K562 (cell line): ENCODE measurements around the gene CYB5B. TPM values are rescaled to one million over a fixed set of nuclear protein-coding genes. Genes with fewer than 3 reads are reported as not detected.

Experiments used
- BDP1 ChIP-seq: IDR thresholded peaks from 3 replicates; pipeline ENCODE4 v1.6.1; 2011; ENCODE audit not compliant: insufficient read length, insufficient read depth
- CBX1 ChIP-seq: sonication (generic); IDR thresholded peaks from 2 replicates; pipeline ENCODE4 v1.6.1; 2016; ENCODE audit warnings: antibody characterized with exemption, low read depth, mild to moderate bottlenecking
- CREB1 ChIP-seq, 2 experiments: sonication (generic) in 1 of 2; formaldehyde crosslinking in 1 of 2; IDR thresholded peaks; 2 replicates each; pipeline versions ENCODE4 v1.6.1 to v1.8.0; 2012 to 2022; ENCODE audit warnings: inconsistent platforms in 1 of 2, mild to moderate bottlenecking in 1 of 2, missing genetic modification reagents in 1 of 2, moderate library complexity in 1 of 2
- DNMT1 ChIP-seq: fragments of 450-650 bp; IDR thresholded peaks from 2 replicates; pipeline ENCODE4 v1.6.1; 2016; ENCODE audit warnings: antibody characterized with exemption, mild to moderate bottlenecking
- ELF1 ChIP-seq: fragments of 200-800 bp; sonication (Bioruptor generic); IDR thresholded peaks from 2 replicates; pipeline ENCODE4 v1.6.1; 2016; ENCODE audit warnings: missing genetic modification characterization, missing compliant biosample characterization
- ETS2 ChIP-seq: IDR thresholded peaks from 2 replicates; pipeline ENCODE4 v1.6.1; 2016; ENCODE audit warnings: borderline replicate concordance, missing genetic modification characterization, mild to moderate bottlenecking, moderate library complexity, missing compliant biosample characterization; ENCODE audit not compliant: poor library complexity, severe bottlenecking
- LARP7 ChIP-seq: fragments of 450-650 bp; IDR thresholded peaks from 2 replicates; pipeline ENCODE4 v1.6.1; 2016
- NEUROD1 ChIP-seq: fragments of 150-350 bp; IDR thresholded peaks from 2 replicates; pipeline ENCODE4 v1.6.1; 2014; ENCODE audit warnings: borderline replicate concordance, low read length, low read depth; ENCODE audit not compliant: partially characterized antibody
- NR1H2 ChIP-seq: sonication (generic); formaldehyde crosslinking; IDR thresholded peaks from 2 replicates; pipeline ENCODE4 v1.4.0; 2020; ENCODE audit warnings: mild to moderate bottlenecking, missing genetic modification reagents
- POLR2AphosphoS2 ChIP-seq: IDR thresholded peaks from 2 replicates; pipeline ENCODE4 v1.6.1; 2012; ENCODE audit warnings: low read length, improper control_type of control experiment
- RFX1 ChIP-seq: fragments of 450-650 bp; IDR thresholded peaks from 2 replicates; pipeline ENCODE4 v1.6.1; 2016; ENCODE audit warnings: mild to moderate bottlenecking, moderate library complexity
- SMARCA5 ChIP-seq: fragments of 450-650 bp; IDR thresholded peaks from 2 replicates; pipeline ENCODE4 v1.6.1; 2016
- TCFL5 ChIP-seq: fragments of 250-450 bp; sonication (Bioruptor Pico); conservative IDR thresholded peaks from 2 replicates; pipeline ENCODE4 v1.6.1; 2021; ENCODE audit warnings: mild to moderate bottlenecking, moderate library complexity, matching md5 sums
- YY1 ChIP-seq, 3 experiments: IDR thresholded peaks; 2 replicates each; pipeline ENCODE4 v1.6.1; 2011; ENCODE audit warnings: low read length in 2 of 3, mild to moderate bottlenecking in 2 of 3, moderate library complexity in 2 of 3, borderline replicate concordance in 1 of 3, control low read depth in 1 of 3, low read depth in 1 of 3; ENCODE audit not compliant: insufficient read depth in 3 of 3, insufficient replicate concordance in 2 of 3, control insufficient read depth in 1 of 3, insufficient read length in 1 of 3; ENCODE audit errors: extremely low read depth in 1 of 3
- ZFPM2 ChIP-seq: fragments of 250-450 bp; sonication (Bioruptor Pico); IDR thresholded peaks from 2 replicates; pipeline ENCODE4 v1.5.1; 2022; ENCODE audit warnings: mild to moderate bottlenecking
- ZNF184 ChIP-seq: sonication (generic); formaldehyde crosslinking; IDR thresholded peaks from 2 replicates; pipeline ENCODE4 v1.5.0; 2020; ENCODE audit warnings: missing genetic modification reagents
- ZNF3 ChIP-seq: fragments of 250-450 bp; sonication (Bioruptor Pico); IDR thresholded peaks from 2 replicates; pipeline ENCODE4 v1.5.0; 2021; ENCODE audit warnings: mild to moderate bottlenecking, moderate library complexity
- ZNF57 ChIP-seq: fragments of 450-650 bp; formaldehyde crosslinking; IDR thresholded peaks from 2 replicates; pipeline ENCODE4 v1.4.0; 2020; ENCODE audit warnings: mild to moderate bottlenecking, moderate library complexity
- ZNF780A ChIP-seq: fragments of 250-450 bp; sonication (Bioruptor Pico); IDR thresholded peaks from 2 replicates; pipeline ENCODE4 v1.5.0; 2021; ENCODE audit warnings: mild to moderate bottlenecking
- polyA plus RNA-seq, 8 experiments: library from polyadenylated mRNA; depleted of rRNA in 4 of 8; stranded (reverse) in 5 of 8; unstranded in 3 of 8; fragments of >200 nt; fragmentation: Nextera tagmentation in 2 of 8; fragmentation: Illumina TruSeq in 1 of 8; extraction: Ambion mirVana in 2 of 8; extraction: Trizol in 1 of 8; gene quantifications; 2 replicates each; pipeline versions ENCODE4 v1.2.1 to v1.2.3, GENCODE V29; 2011 to 2014; ENCODE audit warnings: inconsistent platforms in 1 of 8, missing spikeins in 1 of 8
- total RNA-seq, 7 experiments: library from RNA; depleted of rRNA in 6 of 7; stranded (reverse); fragments of >200 nt in 6 of 7; fragmentation: Illumina TruSeq in 2 of 7; extraction: Trizol in 2 of 7; gene quantifications; 2 replicates each; pipeline versions ENCODE4 v1.2.1 to v1.2.3, GENCODE V29; 2011 to 2021; ENCODE audit warnings: low replicate concordance in 1 of 7
- TF ChIP-seq, protein P1 (sequence below): sonication (generic); formaldehyde crosslinking; IDR thresholded peaks from 2 replicates; pipeline ENCODE4 v1.8.0; 2022; ENCODE audit warnings: mild to moderate bottlenecking, missing genetic modification reagents
- TF ChIP-seq, protein P2 (sequence below): fragments of 250-450 bp; sonication (Bioruptor Pico); IDR thresholded peaks from 2 replicates; pipeline ENCODE4 v1.6.1; 2021; ENCODE audit warnings: mild to moderate bottlenecking
- TF ChIP-seq, protein P3 (sequence below), 2 experiments: fragments of 200-800 bp in 1 of 2; sonication (Bioruptor generic) in 1 of 2; sonication (generic) in 1 of 2; formaldehyde crosslinking in 1 of 2; IDR thresholded peaks in 1 of 2; conservative IDR thresholded peaks in 1 of 2; 2 replicates each; pipeline versions ENCODE4 v1.5.0 to v1.6.1; 2016 to 2020; ENCODE audit warnings: missing compliant biosample characterization in 1 of 2, missing genetic modification characterization in 1 of 2, missing genetic modification reagents in 1 of 2
- TF ChIP-seq, protein P4 (sequence below): sonication (generic); formaldehyde crosslinking; IDR thresholded peaks from 2 replicates; pipeline ENCODE4 v1.4.0; 2020; ENCODE audit warnings: mild to moderate bottlenecking, missing genetic modification reagents

Gene CYB5B
- total and polyA plus RNA-seq, 9 of the 15 experiments (the other 6 are each of a cell fraction or from before 2014, with no cell fraction given) = 29.9 to 274 (median 136) TPM

DNA sequence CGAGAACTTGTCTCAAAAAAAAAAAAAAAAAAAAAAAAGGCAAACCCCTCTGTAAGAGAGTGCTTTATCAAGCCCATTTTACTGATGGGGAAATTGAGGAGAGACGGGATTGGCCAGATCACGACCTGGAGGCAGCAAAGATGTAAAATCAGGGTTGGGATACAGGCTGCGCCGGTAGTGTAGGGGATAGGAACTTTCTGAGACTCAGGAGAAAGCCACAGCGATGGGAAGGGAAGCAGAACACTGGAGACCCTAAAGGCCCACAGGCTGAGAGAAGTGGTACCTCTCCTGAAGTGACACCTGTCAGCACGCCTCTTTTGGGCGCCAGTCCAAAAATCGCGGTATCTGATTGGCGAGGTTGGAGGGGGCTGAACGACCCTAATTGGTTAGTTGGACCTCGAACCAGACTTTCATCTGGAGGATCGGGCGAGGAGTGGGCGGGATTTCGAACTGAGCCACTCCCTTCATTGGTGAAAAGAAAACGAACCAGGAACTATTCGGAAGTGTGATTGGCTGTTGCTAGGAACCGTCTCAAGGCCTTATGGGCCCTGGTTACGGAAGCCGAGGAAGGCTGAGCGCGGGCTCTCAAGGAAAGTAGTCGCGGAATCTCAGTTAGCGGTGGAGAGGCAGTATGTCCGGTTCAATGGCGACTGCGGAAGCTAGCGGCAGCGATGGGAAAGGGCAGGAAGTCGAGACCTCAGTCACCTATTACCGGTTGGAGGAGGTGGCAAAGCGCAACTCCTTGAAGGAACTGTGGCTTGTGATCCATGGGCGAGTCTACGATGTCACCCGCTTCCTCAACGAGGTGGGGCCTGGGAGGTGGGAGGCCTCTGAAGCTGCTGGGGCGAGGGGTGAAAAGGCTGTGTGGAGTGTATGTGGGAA lies at the start of gene CYB5B (continued):
- no peak for TF ChIP-seq POLR2AphosphoS2
- no peak for TF ChIP-seq ZNF57 (CRISPR knock-in tag)
- TF ChIP-seq CBX1 = peak; percentile 74; the same call in 1 of the 2 replicates
- peak; percentile 92 for TF ChIP-seq RFX1
- TF ChIP-seq CREB1 (IDR thresholded peaks at IDR 0.05) = no peak
- peak; percentile 62; the same call in 1 of the 2 replicates for TF ChIP-seq CREB1 (CRISPR knock-in tag; IDR thresholded peaks at IDR 0.05)
- no peak for TF ChIP-seq DNMT1
- TF ChIP-seq SMARCA5 = 0 out of 2 replicates have a peak, but pooled peaks have one; percentile 22
- TF ChIP-seq, protein P1, sequence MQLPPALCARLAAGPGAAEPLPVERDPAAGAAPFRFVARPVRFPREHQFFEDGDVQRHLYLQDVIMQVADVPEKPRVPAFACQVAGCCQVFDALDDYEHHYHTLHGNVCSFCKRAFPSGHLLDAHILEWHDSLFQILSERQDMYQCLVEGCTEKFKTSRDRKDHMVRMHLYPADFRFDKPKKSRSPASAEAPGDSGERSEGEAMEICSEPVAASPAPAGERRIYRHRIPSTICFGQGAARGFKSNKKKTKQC = peak; percentile 39; the same call in 1 of the 2 replicates
- no peak for TF ChIP-seq BDP1
- TF ChIP-seq NEUROD1 = peak; percentile 95
- TF ChIP-seq ZNF3 (CRISPR knock-in tag) = no peak
- no peak for TF ChIP-seq ZNF184 (CRISPR knock-in tag)
- no peak for TF ChIP-seq ZFPM2 (CRISPR knock-in tag)
- TF ChIP-seq ZNF780A (CRISPR knock-in tag) = no peak
- TF ChIP-seq, protein P2, sequence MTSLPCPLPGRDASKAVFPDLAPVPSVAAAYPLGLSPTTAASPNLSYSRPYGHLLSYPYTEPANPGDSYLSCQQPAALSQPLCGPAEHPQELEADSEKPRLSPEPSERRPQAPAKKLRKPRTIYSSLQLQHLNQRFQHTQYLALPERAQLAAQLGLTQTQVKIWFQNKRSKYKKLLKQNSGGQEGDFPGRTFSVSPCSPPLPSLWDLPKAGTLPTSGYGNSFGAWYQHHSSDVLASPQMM = no peak
- no peak for TF ChIP-seq NR1H2
- TF ChIP-seq, protein P3, sequence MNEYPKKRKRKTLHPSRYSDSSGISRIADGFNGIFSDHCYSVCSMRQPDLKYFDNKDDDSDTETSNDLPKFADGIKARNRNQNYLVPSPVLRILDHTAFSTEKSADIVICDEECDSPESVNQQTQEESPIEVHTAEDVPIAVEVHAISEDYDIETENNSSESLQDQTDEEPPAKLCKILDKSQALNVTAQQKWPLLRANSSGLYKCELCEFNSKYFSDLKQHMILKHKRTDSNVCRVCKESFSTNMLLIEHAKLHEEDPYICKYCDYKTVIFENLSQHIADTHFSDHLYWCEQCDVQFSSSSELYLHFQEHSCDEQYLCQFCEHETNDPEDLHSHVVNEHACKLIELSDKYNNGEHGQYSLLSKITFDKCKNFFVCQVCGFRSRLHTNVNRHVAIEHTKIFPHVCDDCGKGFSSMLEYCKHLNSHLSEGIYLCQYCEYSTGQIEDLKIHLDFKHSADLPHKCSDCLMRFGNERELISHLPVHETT (CRISPR knock-in tag; conservative IDR thresholded peaks at IDR 0.05 in 1 of 2, IDR thresholded peaks at IDR 0.05 in 1 of 2) = no peak
- 0 out of 2 replicates have a peak, but pooled peaks have one; percentile 63 for TF ChIP-seq LARP7
- TF ChIP-seq YY1 (IDR thresholded peaks at IDR 0.05; ENCODE audit: borderline replicate concordance in 1 of 3, control insufficient read depth in 1 of 3, extremely low read depth in 1 of 3, insufficient read depth in 3 of 3, insufficient read length in 1 of 3, insufficient replicate concordance in 2 of 3, low read depth in 1 of 3, low read length in 2 of 3) = peak; percentile 28 to 87 (median 85)
- peak; percentile 86 for TF ChIP-seq ELF1 (tag)
- TF ChIP-seq ETS2 (tag) = no peak
- TF ChIP-seq TCFL5 = no peak
- TF ChIP-seq, protein P4, sequence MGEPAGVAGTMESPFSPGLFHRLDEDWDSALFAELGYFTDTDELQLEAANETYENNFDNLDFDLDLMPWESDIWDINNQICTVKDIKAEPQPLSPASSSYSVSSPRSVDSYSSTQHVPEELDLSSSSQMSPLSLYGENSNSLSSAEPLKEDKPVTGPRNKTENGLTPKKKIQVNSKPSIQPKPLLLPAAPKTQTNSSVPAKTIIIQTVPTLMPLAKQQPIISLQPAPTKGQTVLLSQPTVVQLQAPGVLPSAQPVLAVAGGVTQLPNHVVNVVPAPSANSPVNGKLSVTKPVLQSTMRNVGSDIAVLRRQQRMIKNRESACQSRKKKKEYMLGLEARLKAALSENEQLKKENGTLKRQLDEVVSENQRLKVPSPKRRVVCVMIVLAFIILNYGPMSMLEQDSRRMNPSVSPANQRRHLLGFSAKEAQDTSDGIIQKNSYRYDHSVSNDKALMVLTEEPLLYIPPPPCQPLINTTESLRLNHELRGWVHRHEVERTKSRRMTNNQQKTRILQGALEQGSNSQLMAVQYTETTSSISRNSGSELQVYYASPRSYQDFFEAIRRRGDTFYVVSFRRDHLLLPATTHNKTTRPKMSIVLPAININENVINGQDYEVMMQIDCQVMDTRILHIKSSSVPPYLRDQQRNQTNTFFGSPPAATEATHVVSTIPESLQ (CRISPR knock-in tag) = no peak
